ENCODE data around the gene PHF5A.

GRCh38 chr22:41513391-41513790 lies 44.9 kb upstream of the PHF5A start:
- TF ChIP-seq CTCF (IDR thresholded peaks at IDR 0.05 in 2 of 3, conservative IDR thresholded peaks at IDR 0.05 in 1 of 3; ENCODE audit: control insufficient read depth in 2 of 3, extremely low read depth in 1 of 3, insufficient read depth in 1 of 3, low read depth in 3 of 3, low read length in 3 of 3) (no peak), RAD21 (IDR thresholded peaks at IDR 0.05; ENCODE audit: insufficient read depth, low read depth, low read length) (no peak), STAT3 (IDR thresholded peaks at IDR 0.05; ENCODE audit: low read depth, low read length) (no peak)
